HL-60 (cell line): ENCODE measurements around the gene ZNF768.

Source experiments
- CTCF ChIP-seq: IDR thresholded peaks from one replicate; pipeline ENCODE4 v1.5.1; 2011; ENCODE audit warnings: low read length, control low read depth, inconsistent platforms; ENCODE audit not compliant: insufficient read depth
- REST ChIP-seq: IDR thresholded peaks from 2 replicates; pipeline ENCODE4 v1.6.1; 2012; ENCODE audit warnings: low read depth; ENCODE audit not compliant: insufficient replicate concordance

GRCh38 chr16:30565526-30565925 is 39.2 kb upstream of the ZNF768 start:
- TF ChIP-seq REST (no peak), CTCF (no peak)
